Keratinocyte (primary cell): Measurements from ENCODE around the gene TRIM56. TPM values are rescaled to one million over a fixed set of nuclear protein-coding genes. Genes with fewer than 3 reads are reported as not detected.

ENCODE experiments used
- DNase-seq: peaks from one replicate; pipeline ENCODE4 v3.0.0-alpha.2; 2011; ENCODE audit warnings: low read depth, missing footprints, low spot score
- FAIRE-seq: peaks from 2 replicates; lab custom pipeline; 2011; peaks lifted over from hg19 to GRCh38; lab: Jason Lieb, UNC
- H2AFZ ChIP-seq: 2 replicates; pipeline ENCODE4 v1.6.0; 2012; ENCODE audit warnings: low read length, control low read depth, inconsistent platforms; ENCODE audit not compliant: control insufficient read depth
- H3K27ac ChIP-seq: 2 replicates; pipeline ENCODE4 v1.5.1; 2011; ENCODE audit warnings: low read length; ENCODE audit not compliant: control insufficient read depth, insufficient read depth
- H3K27me3 ChIP-seq: 3 replicates; pipeline ENCODE4 v1.6.0; 2011; ENCODE audit warnings: low read length; ENCODE audit not compliant: control insufficient read depth, insufficient read depth; ENCODE audit errors: extremely low read depth
- H3K36me3 ChIP-seq, 2 experiments: 2 replicates in 1 of 2; 3 replicates in 1 of 2; pipeline ENCODE4 v1.5.1; 2011; ENCODE audit warnings: low read length in 2 of 2, mild to moderate bottlenecking in 1 of 2; ENCODE audit not compliant: control insufficient read depth in 2 of 2, insufficient read depth in 2 of 2; ENCODE audit errors: extremely low read depth in 1 of 2
- H3K4me1 ChIP-seq: 3 replicates; pipeline ENCODE4 v1.5.1; 2011; ENCODE audit warnings: low read length; ENCODE audit not compliant: control insufficient read depth, insufficient read depth; ENCODE audit errors: extremely low read depth
- H3K4me2 ChIP-seq: 3 replicates; pipeline ENCODE4 v1.6.0; 2011; ENCODE audit warnings: low read depth, low read length; ENCODE audit not compliant: control insufficient read depth, insufficient read depth; ENCODE audit errors: extremely low read depth
- H3K4me3 ChIP-seq, 3 experiments: fragments of 200-600 bp in 1 of 3; sonication (generic) in 1 of 3; 2 replicates in 2 of 3; 3 replicates in 1 of 3; pipeline ENCODE4 v1.5.1; 2011 to 2016; ENCODE audit warnings: low read length in 3 of 3, mild to moderate bottlenecking in 3 of 3, control low read depth in 2 of 3, inconsistent platforms in 1 of 3, low read depth in 1 of 3, mixed read lengths in 1 of 3, mixed run types in 1 of 3, moderate library complexity in 1 of 3; ENCODE audit not compliant: control insufficient read depth in 2 of 3, insufficient read depth in 2 of 3; ENCODE audit errors: extremely low read depth in 1 of 3
- H3K79me2 ChIP-seq: 2 replicates; pipeline ENCODE4 v1.6.0; 2012; ENCODE audit warnings: low read length; ENCODE audit not compliant: control insufficient read depth, insufficient read depth
- H3K9ac ChIP-seq: 3 replicates; pipeline ENCODE4 v1.6.0; 2011; ENCODE audit warnings: low read length; ENCODE audit not compliant: control insufficient read depth, insufficient read depth; ENCODE audit errors: extremely low read depth
- H3K9me1 ChIP-seq: 3 replicates; pipeline ENCODE4 v1.6.0; 2011; ENCODE audit warnings: low read length; ENCODE audit not compliant: control insufficient read depth, insufficient read depth; ENCODE audit errors: extremely low read depth
- H3K9me3 ChIP-seq: 2 replicates; pipeline ENCODE4 v1.5.1; 2012; ENCODE audit warnings: low read depth, low read length; ENCODE audit not compliant: control insufficient read depth
- H4K20me1 ChIP-seq: 3 replicates; pipeline ENCODE4 v1.6.0; 2011; ENCODE audit warnings: low read length; ENCODE audit not compliant: control insufficient read depth, insufficient read depth; ENCODE audit errors: extremely low read depth
- CTCF ChIP-seq, 3 experiments: IDR thresholded peaks in 1 of 3; conservative IDR thresholded peaks in 1 of 3; optimal IDR thresholded peaks in 1 of 3; 2 replicates in 2 of 3; 3 replicates in 1 of 3; pipeline versions ENCODE3 to v1.5.1; 2011; ENCODE audit warnings: low read length in 3 of 3, mild to moderate bottlenecking in 3 of 3, moderate library complexity in 2 of 3, control low read depth in 1 of 3, inconsistent platforms in 1 of 3; ENCODE audit not compliant: insufficient read depth in 2 of 3; ENCODE audit errors: extremely low read depth in 1 of 3
- EZH2 ChIP-seq: IDR thresholded peaks from one replicate; pipeline ENCODE4 v1.6.1; 2012; ENCODE audit warnings: inconsistent platforms, mild to moderate bottlenecking, low read length, moderate library complexity
- dilution Hi-C: fragments of 300-500 bp; cut with MboI; formaldehyde crosslinking; loops from one replicate; pipeline ENCODE4 v1.7.0; 2020; ENCODE audit warnings: low sequenced_read_pairs; ENCODE audit not compliant: extremely low pct_ligation_motif_present
- polyA plus RNA-seq, 5 experiments: library from polyadenylated mRNA; depleted of rRNA in 3 of 5; stranded (reverse) in 3 of 5; stranded (forward) in 1 of 5; unstranded in 1 of 5; fragments of >200 nt; gene quantifications; 1 replicate in 1 of 5; 2 replicates in 3 of 5; 3 replicates in 1 of 5; pipeline versions ENCODE4 v1.2.1 to v1.2.3, GENCODE V29; 2011 to 2012; ENCODE audit warnings: missing spikeins in 2 of 5, low read depth in 1 of 5, low replicate concordance in 1 of 5

The TRIM56 gene
- polyA plus RNA-seq, 1 donor (not counting 4 experiments of a cell fraction or from before 2014, with no cell fraction given) = 3.6 TPM

GRCh38 chr7:101077303-101078086 is 7.8 kb upstream of the TRIM56 start:
- FAIRE-seq (no peak), DNase-seq (peak; percentile 23)
- dilution Hi-C loops = no loop called here
- Histone ChIP-seq H3K4me1 (no peaks in the 10 kb centered on the region), H3K9me1 (no peaks in the 10 kb centered on the region), H3K4me2 (no peak overlapping the region), H3K79me2 (no peaks in the 10 kb centered on the region), H4K20me1 (no peaks in the 10 kb centered on the region), H3K36me3 (no peaks in the 10 kb centered on the region), H3K9ac (no peak overlapping the region), H2AFZ (no peak overlapping the region), H3K4me3 (no peak overlapping the region), H3K27me3 (no peaks in the 10 kb centered on the region), H3K27ac (no peak overlapping the region), H3K9me3 (no peaks in the 10 kb centered on the region)
- TF ChIP-seq EZH2 (no peak), CTCF (optimal IDR thresholded peaks at IDR 0.05 in 1 of 3, IDR thresholded peaks at IDR 0.05 in 1 of 3, conservative IDR thresholded peaks at IDR 0.05 in 1 of 3; ENCODE audit: extremely low read depth in 1 of 3, insufficient read depth in 2 of 3, low read length in 3 of 3) (peak; percentile 93 to 99 (median 98))

- no peak for FAIRE-seq
- H3K9ac ChIP-seq = no peak overlapping the region
- H3K36me3 ChIP-seq = no peaks in the 10 kb centered on the region
- no peaks in the 10 kb centered on the region for H3K9me3 ChIP-seq
- no peaks in the 10 kb centered on the region for H4K20me1 ChIP-seq
- H3K27me3 ChIP-seq = no peaks in the 10 kb centered on the region
- no peaks in the 10 kb centered on the region for H3K79me2 ChIP-seq
- no peak overlapping the region for H3K4me3 ChIP-seq
- dilution Hi-C loops = no loop called here
- H3K4me1 ChIP-seq = peaks cover 6% of the 10 kb centered on the region
- no peaks in the 10 kb centered on the region for H3K9me1 ChIP-seq
- no peak overlapping the region for H2AFZ ChIP-seq
- DNase-seq = no peak
- no peak overlapping the region for H3K4me2 ChIP-seq
- TF ChIP-seq CTCF (optimal IDR thresholded peaks at IDR 0.05 in 1 of 3, IDR thresholded peaks at IDR 0.05 in 1 of 3, conservative IDR thresholded peaks at IDR 0.05 in 1 of 3; ENCODE audit: extremely low read depth in 1 of 3, insufficient read depth in 2 of 3, low read length in 3 of 3) = no peak
- no peak for TF ChIP-seq EZH2
- H3K27ac ChIP-seq = no peak overlapping the region
These were observed 3.8 kb upstream of the TRIM56 start for GRCh38 chr7:101081432-101081831.
